ENCODE results near the gene RIIAD1.

GRCh38 chr1:151775894-151776664, 54.8 kb downstream of the RIIAD1 start:
- no peak for TF ChIP-seq POLR2A (IDR thresholded peaks at IDR 0.05)
- TF ChIP-seq CTCF (IDR thresholded peaks at IDR 0.05): no peak

Data from thyroid gland (tissue), 4 donors.